ENCODE results near the gene VAX1. TPM values are rescaled to one million over a fixed set of nuclear protein-coding genes. Genes with fewer than 3 reads are reported as not detected.

Gene VAX1
- total and polyA plus RNA-seq, 2 donors (not counting 3 experiments of a cell fraction or from before 2014, with no cell fraction given), result not detected

GRCh38 chr10:117167346-117167788, 29.3 kb upstream of the VAX1 start:
- no TSS peak for BruUV-seq (replicated peaks)
- Histone ChIP-seq H3K27ac (ENCODE audit: insufficient read depth, low read depth, low read length) (no peak overlapping the region), H3K4me1 (ENCODE audit: control insufficient read depth, extremely low read depth, insufficient read depth, low read length) (peaks cover 3% of the 10 kb centered on the region), H4K20me1 (replicated peaks; ENCODE audit: control insufficient read depth, extremely low read depth, insufficient read depth, low read length) (no peaks in the 10 kb centered on the region), H3K79me2 (ENCODE audit: control insufficient read depth, insufficient read depth, low read length) (no peaks in the 10 kb centered on the region), H2AFZ (ENCODE audit: low read depth, low read length) (peak overlapping the region; percentile 60), H3K4me2 (ENCODE audit: insufficient read depth, low read length) (no peak overlapping the region), H3K36me3 (ENCODE audit: control insufficient read depth in 2 of 2, extremely low read depth in 1 of 2, insufficient read depth in 2 of 2, low read length in 2 of 2) (no peaks in the 10 kb centered on the region), H3K9me3 (replicated peaks; ENCODE audit: control insufficient read depth, insufficient read depth, low read length) (no peaks in the 10 kb centered on the region), H3K4me3 (replicated peaks in 1 of 3; ENCODE audit: insufficient read depth in 1 of 3, low read depth in 1 of 3, low read length in 3 of 3) (no peak overlapping the region), H3K27me3 (ENCODE audit: control insufficient read depth in 2 of 2, insufficient read depth in 2 of 2, low read length in 2 of 2) (peaks cover 82 to 93% of the 10 kb centered on the region in 2 experiments), H3K9ac (replicated peaks; ENCODE audit: extremely low read depth, insufficient read depth, low read length) (no peak overlapping the region), H3K9me1 (replicated peaks; ENCODE audit: control insufficient read depth, extremely low read depth, insufficient read depth, low read length) (no peaks in the 10 kb centered on the region)
- dilution Hi-C loops (cut with MboI; ENCODE audit: extremely low pct_ligation_motif_present, low sequenced_read_pairs), result loop anchor here (25.0 kb wide), 1 partner anchor 355 kb away; no protein-coding TSS in a partner anchor
- DNase-seq (ENCODE audit: low read depth, low spot score) (no peak), FAIRE-seq (no peak)
- ChIA-PET POLR2A (interaction anchor here (1.2 kb wide), 1 partner anchor 371 kb away, joined by 3 read pairs; no protein-coding TSS in a partner anchor), CTCF (interaction anchor here (0.6 to 7.4 kb wide), 34 partner anchors 8 to 1091 kb away, joined by 3 to 238 read pairs (median 4); partner anchors contain the start of genes ENO4, HSPA12A and VAX1)
- TF ChIP-seq, protein P1, sequence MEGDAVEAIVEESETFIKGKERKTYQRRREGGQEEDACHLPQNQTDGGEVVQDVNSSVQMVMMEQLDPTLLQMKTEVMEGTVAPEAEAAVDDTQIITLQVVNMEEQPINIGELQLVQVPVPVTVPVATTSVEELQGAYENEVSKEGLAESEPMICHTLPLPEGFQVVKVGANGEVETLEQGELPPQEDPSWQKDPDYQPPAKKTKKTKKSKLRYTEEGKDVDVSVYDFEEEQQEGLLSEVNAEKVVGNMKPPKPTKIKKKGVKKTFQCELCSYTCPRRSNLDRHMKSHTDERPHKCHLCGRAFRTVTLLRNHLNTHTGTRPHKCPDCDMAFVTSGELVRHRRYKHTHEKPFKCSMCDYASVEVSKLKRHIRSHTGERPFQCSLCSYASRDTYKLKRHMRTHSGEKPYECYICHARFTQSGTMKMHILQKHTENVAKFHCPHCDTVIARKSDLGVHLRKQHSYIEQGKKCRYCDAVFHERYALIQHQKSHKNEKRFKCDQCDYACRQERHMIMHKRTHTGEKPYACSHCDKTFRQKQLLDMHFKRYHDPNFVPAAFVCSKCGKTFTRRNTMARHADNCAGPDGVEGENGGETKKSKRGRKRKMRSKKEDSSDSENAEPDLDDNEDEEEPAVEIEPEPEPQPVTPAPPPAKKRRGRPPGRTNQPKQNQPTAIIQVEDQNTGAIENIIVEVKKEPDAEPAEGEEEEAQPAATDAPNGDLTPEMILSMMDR (IDR thresholded peaks at IDR 0.05; ENCODE audit: extremely low read depth in 1 of 2, insufficient read depth in 1 of 2, low read depth in 1 of 2, low read length in 2 of 2), result no peak
- TF ChIP-seq GATA2 (IDR thresholded peaks at IDR 0.05; ENCODE audit: insufficient read depth, insufficient read length, low read depth, low read length) (no peak), FOS (IDR thresholded peaks at IDR 0.05; ENCODE audit: borderline replicate concordance, insufficient read depth, low read length) (no peak), MAX (IDR thresholded peaks at IDR 0.05; ENCODE audit: insufficient read depth, insufficient read length) (no peak), POLR2A (IDR thresholded peaks at IDR 0.05; ENCODE audit: low read depth, low read length) (no peak), MYC (IDR thresholded peaks at IDR 0.05; ENCODE audit: low read depth, low read length) (no peak), JUN (IDR thresholded peaks at IDR 0.05; ENCODE audit: borderline replicate concordance, insufficient read depth, insufficient read length, low read depth) (no peak), POLR2AphosphoS5 (IDR thresholded peaks at IDR 0.05; ENCODE audit: insufficient read depth, low read depth, low read length) (no peak)
- intact Hi-C loops (cut with micrococcal nuclease), result loop anchor here (5.0 kb wide), 1 partner anchor 220 kb away; no protein-coding TSS in a partner anchor
